Measurements from ENCODE around the gene SKI.

DNA sequence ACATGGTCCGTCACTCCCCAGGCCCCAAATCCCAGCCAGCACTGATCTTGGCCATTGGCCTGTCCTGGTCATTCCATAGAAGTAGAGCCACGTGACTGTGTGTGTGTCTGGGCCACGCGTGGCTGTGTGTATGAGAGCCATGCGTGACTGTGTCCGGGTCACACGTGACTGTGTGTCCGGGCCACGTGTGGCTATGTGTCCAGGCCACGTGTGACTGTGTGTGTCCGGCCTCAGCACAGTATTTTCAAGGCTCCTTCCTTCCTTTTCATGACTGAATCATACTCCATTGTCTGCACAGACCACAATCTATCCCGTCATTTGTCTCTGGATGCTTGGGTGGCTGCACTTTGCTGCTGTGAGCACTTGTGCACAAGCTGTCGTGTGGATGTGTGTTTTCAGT, 67.4 kb downstream of the SKI start:
- TF ChIP-seq CTCF (conservative IDR thresholded peaks at IDR 0.05 in 1 of 2, IDR thresholded peaks at IDR 0.05 in 1 of 2; ENCODE audit: low read depth in 1 of 2, low read length in 2 of 2): no peak
- TF ChIP-seq EZH2 (IDR thresholded peaks at IDR 0.05; ENCODE audit: low read length, missing control alignments): no peak
